GM18508 (cell line): Measurements from ENCODE around the gene TYK2.
"Not testable (repeated sequence)": the region's sequence is repeated elsewhere in the genome, so short reads cannot be mapped to it uniquely, and the experiment has no call there.

Experiments
- ATAC-seq: cut with Tn5 transposase; IDR thresholded peaks from one replicate; pipeline ENCODE4 v1.9.1; 2021; ENCODE audit warnings: moderate number of reproducible peaks; ENCODE audit not compliant: insufficient read depth, unreplicated experiment

The TYK2 gene

DNA sequence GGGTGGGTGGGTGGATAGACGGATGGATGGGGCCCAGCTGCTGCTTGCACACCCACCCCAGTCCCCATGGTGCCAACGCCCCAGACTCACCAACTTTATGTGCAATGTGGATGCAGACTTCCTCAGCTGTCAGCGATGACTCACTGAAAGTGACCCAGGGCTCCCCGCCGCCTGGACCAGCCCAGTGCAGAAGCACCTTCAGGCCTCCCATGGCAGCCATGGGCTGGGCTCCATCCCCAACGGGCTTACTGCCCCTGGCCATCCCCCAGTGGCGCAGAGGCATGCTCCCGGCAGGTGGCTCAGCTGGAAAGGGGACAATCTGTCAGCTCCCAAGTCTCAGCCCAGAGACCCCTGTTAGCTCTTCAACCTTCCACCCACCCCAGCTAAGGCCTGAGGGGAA is 2.2 kb downstream of the TYK2 start:
- ATAC-seq, result no peak

GRCh38 chr19:10377140-10377640 is 3.2 kb downstream of the TYK2 start:
- ATAC-seq, result not testable (repeated sequence)

GRCh38 chr19:10374931-10375330 is 5.4 kb downstream of the TYK2 start:
- no peak for ATAC-seq

DNA sequence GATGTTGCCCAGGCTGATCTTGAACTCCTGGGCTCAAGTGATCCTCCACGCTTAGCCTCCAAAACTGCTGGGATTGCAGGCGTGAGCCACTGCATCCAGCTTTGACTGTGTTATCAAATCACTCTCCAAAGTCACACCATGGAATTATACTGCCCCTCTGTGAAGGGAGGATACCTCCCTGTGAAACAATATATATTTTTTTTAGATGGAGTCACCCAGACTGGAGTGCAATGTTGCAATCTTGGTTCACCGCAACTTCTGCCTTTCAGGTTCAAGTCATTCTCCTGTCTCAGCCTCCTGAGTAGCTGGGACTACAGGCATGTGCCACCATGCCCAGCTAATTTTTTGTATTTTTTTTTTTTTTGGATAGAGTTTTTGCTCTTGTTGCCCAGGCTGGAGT is 7.7 kb downstream of the TYK2 start:
- ATAC-seq, result no peak

DNA sequence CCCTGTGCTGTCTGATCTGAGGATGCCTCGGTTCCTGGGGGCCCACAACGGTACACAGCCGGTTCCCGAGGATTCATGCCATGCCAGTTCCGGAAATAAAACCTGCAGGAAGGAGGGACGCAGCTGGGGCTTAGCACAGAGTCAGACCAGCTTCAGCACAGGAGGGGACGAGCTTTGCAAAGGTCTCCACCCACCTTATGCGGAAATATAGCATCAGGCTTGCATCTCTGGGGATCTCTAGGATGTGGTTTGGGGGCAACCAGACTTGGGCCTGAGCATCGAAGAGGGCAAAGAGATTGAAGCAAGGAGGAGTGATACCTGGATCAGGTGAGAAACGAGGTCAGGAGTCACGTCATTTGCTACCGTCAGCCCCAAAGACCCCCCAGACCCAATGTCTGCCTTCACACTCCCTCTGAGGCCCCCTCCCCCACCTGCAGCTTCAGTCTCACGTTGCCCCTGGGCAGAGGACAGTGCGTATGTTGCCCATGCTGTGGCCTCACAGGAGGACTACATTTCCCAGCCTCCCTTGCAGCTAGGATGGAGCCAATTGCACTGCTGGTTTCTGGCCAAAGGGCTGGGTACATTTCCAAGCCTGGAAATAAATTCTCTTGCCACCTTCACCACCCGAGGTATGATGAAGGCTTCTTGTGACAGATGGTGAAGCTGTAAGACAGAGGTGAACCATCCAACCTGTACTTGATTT is 12.1 kb downstream of the TYK2 start:
- no peak for ATAC-seq

GRCh38 chr19:10366950-10367512 is 13.3 kb downstream of the TYK2 start:
- not testable (repeated sequence) for ATAC-seq

DNA sequence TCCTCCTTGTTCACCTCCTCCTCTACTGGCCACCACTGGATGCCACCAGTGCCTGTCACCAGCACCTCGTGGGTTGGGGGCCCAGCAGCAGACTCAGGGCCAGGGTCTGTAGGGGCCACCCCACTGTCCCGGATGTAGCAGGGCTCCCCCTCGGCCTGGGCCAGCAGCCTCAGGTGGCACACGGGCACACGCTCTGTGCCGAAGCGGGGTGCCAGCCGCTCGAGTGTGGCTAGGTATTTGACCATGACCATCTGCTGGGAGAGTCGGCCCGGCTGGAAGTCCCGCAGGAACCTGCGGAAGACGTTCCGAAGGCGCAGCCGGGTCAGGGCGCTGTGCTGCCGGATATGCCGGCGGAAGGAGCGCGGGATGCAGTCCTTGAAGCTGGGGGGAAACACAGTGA is 14.9 kb downstream of the TYK2 start:
- ATAC-seq, result no peak

DNA sequence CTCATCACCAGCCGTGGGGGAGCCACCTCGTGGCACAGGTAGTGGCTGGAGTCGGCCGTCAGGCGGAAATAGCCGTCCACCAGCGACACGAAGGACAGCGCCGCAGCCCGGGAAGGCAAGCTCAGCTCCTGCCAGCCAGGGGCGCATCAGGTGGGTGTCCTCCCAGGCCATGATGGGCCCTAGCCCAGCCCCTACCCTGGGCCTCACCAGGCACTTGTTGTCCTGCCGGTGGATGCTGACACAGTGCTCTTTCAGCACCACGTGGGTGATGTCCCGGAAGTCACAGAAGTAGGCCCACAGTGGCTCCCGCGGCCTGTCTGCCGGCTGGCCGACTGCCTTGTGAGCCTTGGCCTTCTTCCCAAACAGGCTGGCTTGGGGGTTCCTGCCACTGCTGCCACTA is 15.7 kb downstream of the TYK2 start:
- ATAC-seq, result no peak

DNA sequence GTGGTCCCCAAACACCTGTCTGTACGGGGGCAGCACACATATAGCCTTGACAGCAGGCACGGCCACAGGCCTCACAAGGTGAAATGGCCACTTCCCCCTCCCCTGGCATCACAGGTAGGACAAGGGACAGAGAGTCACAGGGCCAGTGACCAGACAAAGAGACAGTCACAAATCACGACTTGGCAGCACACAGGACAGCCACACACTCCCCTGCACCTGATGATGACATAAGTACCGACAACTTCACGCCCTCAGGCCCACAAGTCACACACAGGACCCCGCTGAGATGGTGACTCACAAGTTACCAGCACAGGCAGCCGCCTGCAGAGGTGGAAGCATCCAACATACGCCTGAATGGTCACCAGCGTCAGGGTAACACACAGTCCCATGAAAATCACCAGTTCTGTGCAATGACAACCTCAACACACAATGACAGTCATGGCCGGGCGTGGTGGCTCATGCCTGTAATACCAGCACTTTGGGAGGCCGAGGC is 16.5 kb downstream of the TYK2 start:
- no peak for ATAC-seq

- no peak for ATAC-seq
Observed at GRCh38 chr19:10362259-10362658, 18.1 kb downstream of the TYK2 start.

DNA sequence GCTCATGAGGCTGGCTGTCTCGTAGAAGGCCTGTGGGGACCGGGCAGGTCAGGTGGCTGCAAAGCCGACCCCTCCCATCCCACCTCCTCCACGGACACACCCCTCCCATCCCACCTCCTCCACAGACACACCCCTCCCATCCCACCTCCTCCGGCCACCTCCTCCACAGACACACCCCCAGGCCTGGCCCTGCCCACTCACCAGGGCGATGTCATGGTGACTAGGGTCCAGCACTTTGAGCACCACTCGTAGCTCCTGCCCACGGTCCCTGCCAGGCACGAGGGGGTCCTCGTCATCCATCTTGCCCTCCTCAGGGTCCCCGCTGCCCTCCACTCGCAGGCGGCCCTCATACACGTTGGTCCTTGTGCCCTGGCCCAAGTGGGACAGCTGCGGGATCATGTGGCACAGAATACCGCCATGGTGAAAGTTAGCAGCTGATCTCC is 18.8 kb downstream of the TYK2 start:
- ATAC-seq, result no peak

- no peak for ATAC-seq
Observed at GRCh38 chr19:10356431-10356830, 23.9 kb downstream of the TYK2 start.

DNA sequence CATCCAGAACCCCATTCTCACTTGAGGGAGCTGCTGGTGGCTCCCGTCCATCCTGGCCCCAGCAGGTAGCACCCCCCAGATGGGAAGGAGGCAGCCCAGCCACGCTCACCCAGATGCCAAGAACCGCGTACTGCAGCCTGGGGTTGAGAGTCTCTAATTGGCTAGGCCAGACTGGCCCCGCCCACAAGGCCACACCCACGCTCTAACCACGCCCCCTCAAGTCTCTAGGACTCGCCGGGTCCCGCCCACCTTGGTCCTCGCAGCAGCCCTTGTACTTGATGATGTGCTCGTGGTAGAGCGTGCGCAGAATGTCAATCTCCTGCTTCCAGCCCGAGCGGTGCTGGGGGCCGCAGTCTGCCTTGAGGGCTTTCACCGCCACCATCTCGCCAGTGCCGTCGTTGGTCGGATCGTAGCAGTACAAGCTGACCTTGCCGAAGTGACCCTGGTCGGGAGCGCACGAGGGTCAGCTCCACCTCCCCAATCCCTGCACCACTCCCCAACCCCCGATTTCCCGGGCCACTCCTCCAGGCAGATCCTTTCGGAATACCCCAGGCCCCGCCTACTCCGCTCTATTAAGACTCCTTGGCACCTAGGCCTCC is 26.5 kb downstream of the TYK2 start:
- ATAC-seq, result no peak

DNA sequence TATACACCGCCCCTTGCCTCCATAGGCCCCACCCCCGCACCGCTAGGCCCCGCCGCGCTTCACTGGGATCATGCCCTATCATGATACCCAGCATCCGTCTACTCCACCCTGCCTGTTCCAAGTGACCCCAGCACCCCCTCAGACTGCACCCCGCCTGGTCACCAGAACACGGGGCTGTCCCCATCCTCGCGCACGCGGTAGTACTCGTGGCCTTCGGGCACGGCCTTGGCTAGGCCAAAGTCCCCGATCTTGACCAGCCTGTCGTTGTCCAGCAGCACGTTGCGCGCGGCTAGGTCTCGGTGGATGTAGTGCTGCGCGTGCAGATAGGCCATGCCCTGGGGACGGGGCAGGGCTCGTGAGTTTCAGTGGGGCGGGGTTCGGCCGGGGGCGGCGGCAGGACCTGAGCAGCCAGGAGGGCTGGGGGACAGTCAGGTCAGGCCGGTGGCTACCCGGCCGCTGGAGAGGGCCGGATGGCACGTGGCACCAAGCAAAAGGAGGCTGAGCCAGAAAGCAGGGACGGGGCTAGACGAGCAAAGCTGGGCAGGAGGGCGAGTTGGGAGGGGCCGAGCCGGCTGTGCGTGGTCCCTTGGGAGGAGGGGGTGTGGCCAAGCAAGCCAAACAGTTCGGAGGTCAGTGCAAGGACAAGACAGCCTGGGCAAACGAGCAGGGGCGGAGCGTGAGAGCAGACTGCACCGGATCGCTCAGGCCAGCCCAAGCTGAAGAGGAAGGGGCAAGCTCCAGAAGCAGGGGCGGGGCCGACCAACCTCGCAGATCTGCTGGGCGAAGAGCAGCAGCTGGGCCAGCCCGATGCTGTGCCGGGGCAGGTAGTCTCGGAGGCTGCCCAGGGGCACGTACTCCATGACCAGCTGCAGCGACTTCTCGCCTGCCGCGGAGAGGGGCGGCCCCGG is 27.4 kb downstream of the TYK2 start:
- ATAC-seq, result no peak

GRCh38 chr19:10346509-10346908 is 33.9 kb downstream of the TYK2 start:
- ATAC-seq, result no peak

DNA sequence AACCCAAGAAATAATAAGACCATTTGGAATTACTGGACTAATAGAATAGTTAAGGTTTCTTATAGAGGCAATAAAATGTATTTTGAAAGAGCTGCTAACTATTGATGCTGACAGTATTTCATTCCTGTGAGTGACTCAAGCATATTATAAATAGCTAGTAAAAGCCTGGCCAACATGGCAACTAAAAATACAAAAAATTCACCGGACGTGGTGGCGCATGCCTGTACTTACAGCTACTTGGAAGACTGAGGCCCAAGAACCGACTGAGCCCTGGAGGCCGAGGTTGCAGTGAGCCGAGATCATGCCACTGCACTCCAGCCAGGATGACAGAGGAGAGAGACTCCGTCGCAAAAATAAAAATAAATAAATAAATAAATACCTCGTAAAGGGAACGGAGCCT is 35.6 kb downstream of the TYK2 start:
- no peak for ATAC-seq

DNA sequence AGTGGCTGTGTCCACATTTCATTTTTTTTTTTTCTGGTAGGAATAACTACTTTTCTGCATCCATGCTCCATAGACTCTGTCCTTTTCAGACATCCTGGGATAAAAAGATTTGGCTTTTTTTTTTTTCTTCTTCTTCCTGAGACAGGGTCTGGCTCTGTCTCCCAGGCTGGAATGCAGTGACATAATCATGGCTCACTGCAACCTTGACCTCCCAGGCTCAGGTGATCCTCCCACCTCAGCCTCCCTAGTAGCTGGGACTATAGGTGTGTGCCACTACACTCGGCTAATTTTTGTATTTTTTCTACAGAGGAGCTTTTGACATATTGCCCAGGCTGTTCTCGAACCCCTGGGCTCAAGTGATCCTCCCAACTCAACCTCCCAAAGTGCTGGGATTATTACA is 36.9 kb downstream of the TYK2 start:
- ATAC-seq, result no peak

DNA sequence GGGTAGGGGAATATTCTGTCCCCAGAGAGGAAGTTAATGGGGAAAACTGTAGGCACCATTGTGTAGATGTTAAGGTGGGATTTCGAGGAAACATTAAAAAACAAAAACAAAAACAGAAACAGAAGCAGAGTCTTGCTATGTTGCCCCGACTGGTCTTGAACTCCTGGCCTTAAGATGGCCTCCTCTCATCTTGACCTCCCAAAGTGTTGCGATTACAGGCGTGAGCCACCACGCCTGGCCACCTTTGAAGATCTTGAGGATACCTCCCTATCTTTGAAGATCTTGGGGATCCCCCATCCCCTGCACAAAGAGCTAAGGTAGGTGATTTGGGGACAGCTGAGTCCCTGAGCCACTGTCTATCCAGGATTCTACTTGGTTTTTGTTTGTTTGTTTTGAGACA is 40.4 kb downstream of the TYK2 start:
- no peak for ATAC-seq

- no peak for ATAC-seq
Observed at GRCh38 chr19:10339380-10339960, 40.9 kb downstream of the TYK2 start, which contains the start of gene ICAM3. Gene ICAM3 (minus strand): TSS chr19:10339624. CDS start chr19:10339614, 10 bp downstream.

DNA sequence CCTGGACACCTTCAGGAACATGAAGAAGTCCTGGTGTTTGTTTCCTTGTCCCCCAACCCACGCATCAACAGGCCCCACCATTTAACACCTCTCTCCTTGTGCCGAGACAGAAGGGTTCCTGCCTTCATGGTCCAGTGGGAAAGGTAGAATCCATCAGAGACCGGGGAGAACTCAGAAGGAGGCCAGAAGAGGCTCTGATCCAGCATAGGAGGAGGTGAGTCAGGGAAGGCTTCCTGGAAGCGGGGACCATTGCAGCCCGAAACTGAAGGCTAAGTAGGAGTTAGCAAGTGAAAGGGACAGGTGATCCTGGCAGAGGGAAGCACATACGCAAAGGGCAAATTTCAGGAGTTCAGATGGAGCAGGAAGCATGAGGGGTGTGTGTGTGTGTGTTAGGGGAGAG is 41.4 kb downstream of the TYK2 start:
- no peak for ATAC-seq
